Natural killer cell treated with Interleukin-12 subunit alpha and Interleukin-12 subunit beta and Interleukin-15 and Interleukin-18, amount 100 ng/mL, for 72 hours (primary cell): ENCODE results near the gene PPT2. TPM values are rescaled to one million over a fixed set of nuclear protein-coding genes. Genes with fewer than 3 reads are reported as not detected.
"Not testable (repeated sequence)": the region's sequence is repeated elsewhere in the genome, so short reads cannot be mapped to it uniquely, and the experiment has no call there.

Experiments
- ATAC-seq, 2 donors: fragments of 150-1000 bp; cut with Tn5 transposase in 1 of 2; sonication (Bioruptor Pico), chemical (Tn5 transposase) in 1 of 2; 2 replicates each; pipeline ENCODE4 v1.10.0; 2021
- DNase-seq: peaks from one replicate; pipeline ENCODE4 v3.0.0; 2022; ENCODE audit warnings: low spot score
- H3K27ac Mint-ChIP-seq, 2 donors: 1 replicate in 1 of 2; 2 replicates in 1 of 2; pipeline ENCODE4 v1.8.0; 2022; ENCODE audit warnings: mixed read lengths in 2 of 2, mild to moderate bottlenecking in 1 of 2, moderate library complexity in 1 of 2
- H3K27me3 Mint-ChIP-seq, 2 donors: 1 replicate in 1 of 2; 2 replicates in 1 of 2; pipeline ENCODE4 v1.8.0; 2022; ENCODE audit warnings: mixed read lengths in 2 of 2
- H3K36me3 Mint-ChIP-seq: one replicate; pipeline ENCODE4 v1.8.0; 2022; ENCODE audit warnings: mixed read lengths
- H3K4me1 Mint-ChIP-seq, 2 donors: 1 replicate in 1 of 2; 2 replicates in 1 of 2; pipeline ENCODE4 v1.8.0; 2022; ENCODE audit warnings: low read depth in 2 of 2, mixed read lengths in 2 of 2, mild to moderate bottlenecking in 1 of 2
- H3K4me3 Mint-ChIP-seq: one replicate; pipeline ENCODE4 v1.8.0; 2022; ENCODE audit warnings: mixed read lengths
- H3K9me3 Mint-ChIP-seq: 2 replicates; pipeline ENCODE4 v1.8.0; 2022; ENCODE audit warnings: mixed read lengths
- total RNA-seq, 2 donors: library from RNA; stranded (reverse); gene quantifications; one replicate each; pipeline ENCODE4 v1.2.3, GENCODE V29; 2022

Gene PPT2
- total RNA-seq, 2 donors from 2014 or later, result 10.8 to 32.3 TPM

DNA sequence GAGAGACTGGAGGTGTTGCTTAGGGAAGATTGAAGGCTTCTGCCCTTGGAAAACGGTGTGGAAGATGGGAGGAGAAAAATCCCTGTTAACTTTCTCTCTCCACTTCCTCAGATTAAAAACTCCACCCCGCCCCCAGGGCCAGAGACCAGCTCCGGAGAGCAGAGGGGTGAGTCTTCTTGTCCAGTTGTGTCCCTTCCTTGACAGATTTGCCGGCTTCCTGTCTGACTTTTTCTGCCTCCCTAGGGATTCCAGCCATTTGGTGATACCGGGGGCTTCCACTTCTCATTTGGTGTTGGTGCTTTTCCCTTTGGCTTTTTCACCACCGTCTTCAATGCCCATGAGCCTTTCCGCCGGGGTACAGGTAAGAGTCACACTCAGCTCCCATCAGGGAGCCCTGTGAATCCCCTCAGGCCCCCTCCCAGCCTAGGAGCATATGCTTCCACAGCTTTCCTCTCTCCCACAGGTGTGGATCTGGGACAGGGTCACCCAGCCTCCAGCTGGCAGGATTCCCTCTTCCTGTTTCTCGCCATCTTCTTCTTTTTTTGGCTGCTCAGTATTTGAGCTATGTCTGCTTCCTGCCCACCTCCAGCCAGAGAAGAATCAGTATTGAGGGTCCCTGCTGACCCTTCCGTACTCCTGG lies 25.9 kb downstream of the PPT2 start:
- ATAC-seq, result no peak
- Mint-ChIP-seq H3K27ac (peak overlapping the region; percentile 92 to 95), H3K36me3 (no peaks in the 10 kb centered on the region), H3K4me1 (peaks cover 42 to 46% of the 10 kb centered on the region in 2 donors), H3K27me3 (no peaks in the 10 kb centered on the region), H3K4me3 (peak overlapping the region; percentile 47), H3K9me3 (no peaks in the 10 kb centered on the region)
- peak; percentile 34 for DNase-seq

DNA sequence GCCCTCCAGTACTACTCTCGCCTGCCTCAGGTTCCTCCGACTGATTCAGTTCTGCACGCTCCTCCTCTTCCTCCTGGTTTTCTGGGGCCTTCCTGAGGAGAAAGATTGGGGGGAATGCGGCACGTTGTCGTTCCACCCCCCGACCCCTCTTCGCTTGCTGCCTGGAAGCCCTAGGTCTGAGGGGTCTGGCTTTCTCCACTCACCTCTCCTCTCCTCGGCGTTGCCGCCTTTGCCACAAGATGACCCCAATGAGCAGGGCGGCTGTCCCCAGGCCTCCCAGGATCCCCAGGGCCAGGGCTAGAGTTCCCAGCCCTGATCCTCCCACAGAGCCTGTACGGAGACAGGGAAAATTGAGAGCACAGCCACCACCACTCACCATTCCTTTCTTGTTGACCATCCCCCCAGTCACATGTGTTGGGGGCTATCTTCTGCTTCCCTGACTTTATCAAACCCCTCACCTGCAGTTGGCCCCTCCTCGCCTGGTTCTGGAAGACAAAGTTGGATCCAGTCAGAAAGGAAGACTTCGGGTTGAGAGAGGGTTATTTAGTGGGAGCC lies 27.3 kb downstream of the PPT2 start:
- DNase-seq (peak; percentile 47), ATAC-seq (no peak)
- Mint-ChIP-seq H3K4me3 (no peak overlapping the region), H3K27ac (peak overlapping the region in 1 of 2 donors; percentile 57), H3K9me3 (no peaks in the 10 kb centered on the region), H3K27me3 (no peaks in the 10 kb centered on the region), H3K4me1 (peaks cover 42 to 49% of the 10 kb centered on the region in 2 donors), H3K36me3 (no peaks in the 10 kb centered on the region)

DNA sequence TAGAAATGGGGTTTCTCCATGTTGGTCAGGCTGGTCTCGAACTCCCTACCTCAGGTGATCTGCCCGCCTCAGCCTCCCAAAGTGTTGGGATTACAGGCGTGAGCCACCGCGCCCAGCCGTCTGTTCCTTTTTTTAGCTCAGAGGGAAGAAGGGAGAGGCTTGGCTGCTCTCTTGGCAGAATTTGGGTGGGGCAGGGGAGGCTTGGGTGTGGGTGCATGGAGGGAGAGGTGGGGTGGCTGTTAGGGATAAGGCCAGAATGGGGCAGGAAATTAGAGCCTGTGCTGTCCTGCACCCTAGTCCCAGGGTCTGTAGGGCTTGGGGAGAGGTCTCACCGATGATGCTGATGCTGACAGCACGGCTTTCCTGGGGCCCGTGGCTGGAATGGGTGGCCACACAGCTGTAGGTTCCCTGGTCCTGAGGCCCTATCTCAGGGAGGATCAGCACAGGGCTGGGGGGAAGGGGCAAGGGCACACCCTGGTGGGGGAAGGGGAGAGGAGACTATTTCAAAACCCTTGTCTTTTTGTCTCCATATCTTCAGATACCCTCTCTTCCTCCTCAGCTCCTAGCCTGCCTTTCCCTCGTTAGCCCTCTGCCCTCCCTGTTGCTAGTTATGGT lies 28.1 kb downstream of the PPT2 start:
- ATAC-seq (no peak), DNase-seq (peak; percentile 54)
- Mint-ChIP-seq H3K9me3 (no peaks in the 10 kb centered on the region), H3K4me3 (no peak overlapping the region), H3K4me1 (peaks cover 42 to 49% of the 10 kb centered on the region in 2 donors), H3K27ac (no peak overlapping the region), H3K36me3 (peaks cover 6% of the 10 kb centered on the region), H3K27me3 (no peaks in the 10 kb centered on the region)

DNA sequence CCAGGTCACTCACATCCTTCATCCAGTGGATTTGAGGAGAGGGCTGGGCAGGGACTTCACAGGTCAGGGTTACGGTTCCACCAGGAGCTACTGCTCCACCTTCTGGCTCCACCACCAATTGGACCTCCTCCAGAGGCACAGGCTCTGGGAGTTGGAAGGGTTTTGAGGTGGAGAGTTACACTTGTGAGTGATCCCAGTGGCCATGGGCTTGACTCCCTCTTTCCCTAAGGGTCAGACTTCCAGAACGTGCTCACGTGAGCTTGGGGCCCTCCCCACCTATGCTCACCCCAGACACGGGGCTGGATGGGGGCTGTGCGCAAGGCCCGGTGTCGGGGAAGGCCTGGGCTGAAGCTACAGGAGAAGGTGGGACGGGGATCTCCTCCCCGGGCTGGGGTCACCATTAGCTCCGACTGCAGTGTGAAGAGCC lies 28.6 kb downstream of the PPT2 start:
- DNase-seq, result peak; percentile 15
- Mint-ChIP-seq H3K4me1 (peaks cover 43 to 49% of the 10 kb centered on the region in 2 donors), H3K9me3 (no peaks in the 10 kb centered on the region), H3K27ac (no peak overlapping the region), H3K27me3 (no peaks in the 10 kb centered on the region), H3K36me3 (peaks cover 12% of the 10 kb centered on the region), H3K4me3 (no peak overlapping the region)
- no peak for ATAC-seq

DNA sequence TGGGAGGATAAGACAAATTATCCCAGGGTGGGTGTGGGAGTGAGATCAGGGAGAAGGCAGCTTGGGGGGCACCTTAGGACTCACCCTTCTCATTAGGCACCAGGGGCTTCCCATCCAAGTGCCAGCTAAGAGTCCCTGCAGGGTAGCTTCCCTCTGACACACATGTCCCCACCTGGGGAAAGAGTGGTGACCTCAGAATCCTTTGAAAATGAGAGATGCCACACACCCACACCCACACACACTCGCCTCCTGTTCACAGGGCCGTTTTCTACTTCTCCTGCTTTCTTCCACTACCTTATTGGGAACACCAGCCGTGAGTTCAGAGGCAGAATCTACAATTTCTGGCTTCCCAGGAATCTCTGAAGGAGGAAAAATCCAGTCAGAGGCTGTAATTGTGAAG lies 29.1 kb downstream of the PPT2 start:
- H3K4me3 Mint-ChIP-seq, result no peak overlapping the region
- no peaks in the 10 kb centered on the region for H3K9me3 Mint-ChIP-seq
- H3K27ac Mint-ChIP-seq, result no peak overlapping the region
- H3K4me1 Mint-ChIP-seq, result peaks cover 43 to 46% of the 10 kb centered on the region in 2 donors
- DNase-seq, result no peak
- H3K27me3 Mint-ChIP-seq, result no peaks in the 10 kb centered on the region
- H3K36me3 Mint-ChIP-seq, result peaks cover 13% of the 10 kb centered on the region
- ATAC-seq, result no peak

DNA sequence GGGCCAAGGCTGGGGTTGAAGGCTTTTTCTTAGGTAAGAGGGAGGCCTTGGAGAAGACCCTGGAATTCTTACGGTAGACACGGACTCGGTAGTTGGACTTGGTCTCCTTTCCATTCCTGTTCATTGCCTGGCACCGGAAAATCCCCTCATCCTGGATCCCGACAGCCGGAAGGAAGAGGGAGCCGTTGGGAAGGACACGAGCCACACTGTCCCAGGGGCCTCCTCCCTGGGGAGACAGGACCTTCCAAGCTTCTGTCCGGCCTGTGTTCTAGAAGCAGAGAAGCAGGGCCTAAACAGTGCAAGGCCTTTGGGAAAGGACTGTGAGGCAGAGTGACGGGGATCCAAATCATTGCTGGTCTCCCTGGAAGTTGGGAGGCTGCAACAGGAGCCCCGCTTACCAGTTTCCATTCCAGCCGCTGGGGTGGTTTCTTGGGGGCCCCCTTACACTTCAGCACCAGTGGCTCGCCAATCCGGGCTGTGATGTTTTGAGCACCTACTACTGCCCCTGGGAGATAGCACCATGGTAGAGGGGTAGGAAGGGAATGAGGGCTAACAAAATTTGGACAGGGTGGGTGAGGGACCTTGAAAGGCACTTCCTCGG lies 29.6 kb downstream of the PPT2 start:
- DNase-seq (no peak), ATAC-seq (no peak)
- no peaks in the 10 kb centered on the region for H3K9me3 Mint-ChIP-seq
- H3K27ac Mint-ChIP-seq, result no peak overlapping the region
- peaks cover 40 to 44% of the 10 kb centered on the region in 2 donors for H3K4me1 Mint-ChIP-seq
- H3K36me3 Mint-ChIP-seq, result peaks cover 14% of the 10 kb centered on the region
- H3K4me3 Mint-ChIP-seq, result no peak overlapping the region
- H3K27me3 Mint-ChIP-seq, result no peaks in the 10 kb centered on the region

DNA sequence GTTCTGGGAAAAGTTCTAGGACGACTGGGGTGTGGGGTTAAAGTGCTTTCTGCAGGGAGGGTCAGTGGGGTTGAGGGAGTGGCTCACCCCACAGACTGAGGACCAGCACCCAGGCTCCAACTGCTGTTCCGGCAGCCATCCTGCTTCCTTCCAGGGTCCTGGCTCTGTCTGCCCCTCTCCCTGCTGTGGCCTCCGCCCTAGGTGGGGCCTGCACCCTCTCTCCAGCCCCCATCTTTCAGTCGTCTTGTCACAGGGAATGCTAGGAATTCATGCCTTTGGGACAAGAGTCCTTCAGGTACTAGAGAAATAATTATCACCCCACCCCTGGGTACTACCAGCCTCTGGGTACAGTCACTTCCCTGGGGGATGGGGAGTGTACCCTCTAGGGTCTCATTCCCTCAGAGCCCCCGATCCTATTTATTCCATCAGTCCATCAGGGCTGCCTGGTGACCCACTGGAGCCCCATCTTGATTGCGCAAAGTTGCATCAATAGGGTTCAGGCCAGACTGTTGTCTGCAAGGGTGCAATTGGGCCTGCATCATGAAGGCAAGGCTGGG lies 30.2 kb downstream of the PPT2 start, which contains the start of gene AGER:
Gene AGER (minus strand): TSS at position 170 of the 557 bp plus-strand sequence. CDS start 31 bp downstream, at position 139.
- DNase-seq (no peak), ATAC-seq (no peak)
- H3K36me3 Mint-ChIP-seq, result peaks cover 20% of the 10 kb centered on the region
- peaks cover 40 to 44% of the 10 kb centered on the region in 2 donors for H3K4me1 Mint-ChIP-seq
- H3K27ac Mint-ChIP-seq, result peak within 1 kb of the TSS; percentile 96 to 98
- H3K9me3 Mint-ChIP-seq, result no peaks in the 10 kb centered on the region
- no peak within 1 kb of the TSS for H3K4me3 Mint-ChIP-seq
- no peaks in the 10 kb centered on the region for H3K27me3 Mint-ChIP-seq

DNA sequence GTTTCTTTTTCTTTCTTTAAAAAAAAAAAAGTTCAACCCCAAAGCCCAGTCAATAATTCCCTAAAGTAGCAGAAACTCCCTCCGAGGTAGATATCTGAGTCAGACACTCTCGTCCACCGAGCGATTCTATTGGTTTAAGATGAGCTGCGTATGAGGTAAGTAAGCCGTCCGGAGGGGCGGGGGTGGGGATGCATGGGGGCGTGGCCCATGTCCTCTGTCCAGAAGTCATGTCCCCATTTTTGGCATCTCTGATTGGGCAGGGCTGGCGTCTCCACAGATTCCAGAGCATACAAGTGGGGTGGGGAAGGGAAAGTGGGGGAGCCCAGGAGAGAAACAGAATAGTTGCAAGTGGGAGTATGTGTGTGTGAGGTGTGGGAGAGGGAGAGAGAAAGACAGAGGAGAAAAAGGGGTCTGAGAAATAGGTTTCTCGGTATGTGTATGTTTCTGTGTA lies 31.8 kb downstream of the PPT2 start:
- H3K9me3 Mint-ChIP-seq, H3K27me3 Mint-ChIP-seq: not testable (repeated sequence)
- peak overlapping the region; percentile 66 for H3K4me3 Mint-ChIP-seq
- peaks cover 32 to 36% of the 10 kb centered on the region in 2 donors for H3K4me1 Mint-ChIP-seq
- ATAC-seq (peak in 1 of 2 donors; percentile 53), DNase-seq (peak; percentile 1)
- H3K36me3 Mint-ChIP-seq, result peaks cover 21% of the 10 kb centered on the region
- H3K27ac Mint-ChIP-seq, result peak overlapping the region; percentile 96 to 98

DNA sequence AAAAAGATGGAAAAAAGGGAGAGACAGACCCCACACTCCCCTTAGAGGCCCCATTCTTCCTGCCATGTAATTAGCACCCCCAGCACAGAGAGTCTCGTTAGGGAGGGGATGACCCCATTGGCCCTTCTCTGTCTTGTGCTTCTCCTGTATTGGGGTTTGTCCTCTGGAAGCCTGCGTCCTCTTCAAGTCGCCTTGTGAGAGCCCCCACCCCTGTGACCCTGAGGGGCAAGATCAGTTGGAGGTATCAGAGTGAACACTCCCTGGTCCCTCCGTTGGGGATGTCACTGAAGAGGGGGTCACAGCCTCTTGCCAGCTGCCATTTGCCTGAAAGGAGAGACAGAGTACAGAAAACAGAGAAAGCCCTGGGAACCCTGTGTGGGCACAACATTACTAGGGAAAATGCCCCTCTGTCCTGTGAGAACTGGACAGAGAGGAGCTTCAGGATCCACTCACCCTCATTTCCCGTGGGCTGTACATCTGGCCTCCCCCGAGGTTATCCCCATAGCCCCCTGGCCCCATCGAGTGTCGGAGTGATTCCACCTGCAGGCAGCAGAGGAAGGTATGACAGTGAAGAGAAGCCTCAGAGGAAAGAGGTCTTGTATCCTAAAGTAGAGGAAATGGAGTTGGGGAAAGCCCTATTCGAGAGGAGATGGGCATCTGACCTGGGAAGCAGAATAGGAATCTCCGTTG lies 32.4 kb downstream of the PPT2 start:
- Mint-ChIP-seq H3K36me3 (peaks cover 21% of the 10 kb centered on the region), H3K4me3 (peak overlapping the region; percentile 66), H3K4me1 (peaks cover 35 to 40% of the 10 kb centered on the region in 2 donors), H3K27ac (peak overlapping the region; percentile 96 to 98)
- ATAC-seq, H3K9me3 Mint-ChIP-seq, H3K27me3 Mint-ChIP-seq: not testable (repeated sequence)
- DNase-seq, result peak; percentile 49

DNA sequence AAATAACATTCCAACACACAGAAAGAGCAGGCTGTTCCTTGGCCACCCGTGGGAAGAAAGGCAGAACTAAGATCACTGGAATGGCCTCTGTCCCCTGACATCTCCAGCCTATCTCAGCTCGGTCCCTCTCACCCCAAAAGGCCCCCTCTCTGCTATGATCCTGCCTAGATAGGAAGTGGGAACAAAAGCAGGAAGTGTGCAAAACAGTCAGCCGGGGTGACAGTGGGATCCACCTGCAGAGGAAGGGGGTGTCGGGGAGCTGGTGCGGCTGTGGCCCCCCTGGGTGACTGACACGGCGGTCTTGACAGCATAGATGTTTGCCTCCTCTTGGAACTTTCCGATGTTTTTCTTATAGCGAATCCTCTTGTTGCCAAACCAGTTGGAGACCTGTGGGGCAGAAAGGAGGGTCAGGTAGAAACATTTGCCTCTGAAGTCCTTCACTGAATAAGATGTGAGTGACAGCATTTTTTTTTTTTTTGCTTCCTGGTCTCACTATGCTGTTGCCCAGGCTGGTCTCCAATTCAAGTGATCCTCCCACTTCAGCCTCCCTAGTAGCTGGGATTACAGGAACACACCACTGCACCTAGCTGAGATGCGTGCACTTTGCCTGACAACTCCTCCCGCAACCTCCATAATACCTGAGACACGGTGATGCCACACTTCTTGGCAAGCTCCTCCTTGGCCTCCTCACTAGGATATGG lies 33.2 kb downstream of the PPT2 start:
- Mint-ChIP-seq H3K4me1 (peaks cover 42 to 44% of the 10 kb centered on the region in 2 donors), H3K4me3 (peak overlapping the region; percentile 40), H3K27ac (peak overlapping the region; percentile 96 to 98), H3K9me3 (no peaks in the 10 kb centered on the region), H3K36me3 (peaks cover 21% of the 10 kb centered on the region), H3K27me3 (no peaks in the 10 kb centered on the region)
- DNase-seq, result peak; percentile 28
- no peak for ATAC-seq

DNA sequence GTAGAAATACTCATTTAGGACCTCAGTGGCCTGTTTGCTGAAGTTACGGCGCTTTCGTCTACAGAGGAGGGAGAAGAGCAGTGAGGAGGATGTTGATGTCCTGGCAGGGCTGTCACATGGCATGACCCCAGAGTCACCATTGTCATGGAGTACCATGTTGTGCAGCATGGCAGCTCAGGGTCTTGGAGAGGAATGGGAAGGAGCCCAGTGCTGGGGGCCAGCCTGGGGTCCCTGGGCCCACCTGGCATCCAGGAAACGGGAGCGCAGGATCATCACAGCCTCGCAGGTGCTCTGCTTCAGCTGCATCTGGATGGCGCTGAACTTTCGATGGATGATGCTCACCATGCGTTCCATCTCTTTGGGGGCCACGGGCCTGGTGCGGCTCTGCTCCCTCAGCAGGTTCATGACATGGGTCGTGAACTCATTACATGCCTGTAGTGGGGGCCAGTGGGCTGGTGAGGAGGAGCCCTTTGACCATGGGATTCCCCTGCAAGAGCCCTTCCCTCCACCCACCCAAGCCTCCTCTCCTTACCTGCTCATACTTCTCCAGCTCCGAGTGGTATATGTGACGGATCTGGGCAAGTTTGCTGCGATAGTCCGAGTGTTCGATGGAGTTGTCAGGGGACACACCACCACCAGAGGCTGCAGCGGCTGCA lies 33.9 kb downstream of the PPT2 start:
- not testable (repeated sequence) for ATAC-seq, H3K9me3 Mint-ChIP-seq, H3K27me3 Mint-ChIP-seq
- Mint-ChIP-seq H3K4me3 (peak overlapping the region; percentile 40), H3K27ac (peak overlapping the region; percentile 96 to 98), H3K36me3 (peaks cover 21% of the 10 kb centered on the region), H3K4me1 (peaks cover 46 to 47% of the 10 kb centered on the region in 2 donors)
- DNase-seq, result peak; percentile 57

DNA sequence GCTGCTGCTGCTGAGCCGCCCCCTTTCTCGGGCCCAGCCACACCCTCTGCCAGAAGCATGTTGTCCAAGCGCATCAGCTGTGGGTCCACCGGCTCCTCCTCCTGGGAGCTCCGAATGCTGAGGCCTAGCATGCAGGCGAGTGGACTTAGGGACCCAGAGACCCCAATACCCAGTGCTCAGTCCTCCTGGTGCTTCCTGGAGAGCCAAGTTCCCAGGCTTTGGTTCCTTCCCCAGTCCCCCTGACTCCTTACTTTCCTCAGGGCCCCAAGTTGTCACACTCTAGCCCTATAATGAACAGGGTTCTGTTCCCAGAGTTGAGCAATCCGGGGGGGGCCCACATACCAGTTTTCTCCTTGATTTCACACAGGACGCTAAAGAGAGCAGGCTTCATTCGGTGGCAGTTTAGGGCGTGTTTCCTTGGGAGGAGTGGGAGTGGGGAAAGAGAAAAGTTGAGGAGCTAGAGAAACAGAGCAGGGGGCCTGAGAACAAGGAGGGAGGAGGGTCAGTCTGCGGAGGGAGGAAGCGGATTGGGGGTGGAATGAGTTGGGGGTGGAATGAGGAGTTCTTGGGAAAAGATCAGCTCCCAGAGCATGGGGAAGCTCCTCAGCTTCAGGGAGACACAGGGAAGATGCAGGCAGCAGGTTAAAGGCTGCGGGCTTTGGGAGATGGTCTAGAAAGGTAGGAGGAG lies 34.6 kb downstream of the PPT2 start:
- H3K4me1 Mint-ChIP-seq, result peaks cover 50 to 53% of the 10 kb centered on the region in 2 donors
- ATAC-seq (no peak), DNase-seq (peak; percentile 58)
- H3K27ac Mint-ChIP-seq, result peak overlapping the region; percentile 96 to 98
- H3K9me3 Mint-ChIP-seq, result no peaks in the 10 kb centered on the region
- H3K4me3 Mint-ChIP-seq, result peak overlapping the region; percentile 99
- H3K36me3 Mint-ChIP-seq, result peaks cover 21% of the 10 kb centered on the region
- H3K27me3 Mint-ChIP-seq, result no peaks in the 10 kb centered on the region
